ENCODE results near the gene RSPO4. TPM values are rescaled to one million over a fixed set of nuclear protein-coding genes. Genes with fewer than 3 reads are reported as not detected.

RSPO4 gene
- total RNA-seq, 1 donor from 2014 or later: not detected

DNA sequence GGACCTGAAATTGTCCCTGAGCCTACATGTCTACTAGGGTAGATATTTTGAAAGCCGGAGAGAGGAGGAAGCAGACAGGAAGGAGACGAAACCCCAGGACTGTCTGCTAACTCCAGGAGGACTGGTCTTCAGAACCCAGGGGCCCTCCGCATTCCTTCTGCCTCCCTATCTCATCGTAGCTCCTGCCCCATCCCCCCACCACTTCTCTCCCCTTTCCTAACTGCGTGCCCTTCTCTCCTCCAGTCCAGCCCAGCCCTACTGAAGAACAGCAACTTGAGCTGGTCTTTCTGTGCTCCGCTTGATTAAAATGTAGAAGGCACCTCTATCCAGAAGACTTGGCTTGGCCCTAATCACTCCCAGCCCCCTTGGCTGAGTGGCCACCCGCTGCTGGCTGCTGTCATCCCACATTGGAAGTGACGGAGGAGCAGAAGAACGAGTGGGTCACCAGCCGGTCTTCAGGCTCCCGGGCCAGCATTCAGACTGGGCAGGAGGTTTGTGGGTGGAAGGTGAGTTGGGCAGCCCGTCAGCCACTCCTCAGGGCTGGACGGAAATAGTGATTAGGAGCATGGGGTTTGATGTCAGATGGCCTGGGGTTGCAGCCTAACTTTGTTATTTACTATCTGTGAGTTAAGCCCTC lies 57.2 kb downstream of the RSPO4 start:
- ATAC-seq: no peak
- DNase-seq (ENCODE audit: low spot score): peak; percentile 26

DNA sequence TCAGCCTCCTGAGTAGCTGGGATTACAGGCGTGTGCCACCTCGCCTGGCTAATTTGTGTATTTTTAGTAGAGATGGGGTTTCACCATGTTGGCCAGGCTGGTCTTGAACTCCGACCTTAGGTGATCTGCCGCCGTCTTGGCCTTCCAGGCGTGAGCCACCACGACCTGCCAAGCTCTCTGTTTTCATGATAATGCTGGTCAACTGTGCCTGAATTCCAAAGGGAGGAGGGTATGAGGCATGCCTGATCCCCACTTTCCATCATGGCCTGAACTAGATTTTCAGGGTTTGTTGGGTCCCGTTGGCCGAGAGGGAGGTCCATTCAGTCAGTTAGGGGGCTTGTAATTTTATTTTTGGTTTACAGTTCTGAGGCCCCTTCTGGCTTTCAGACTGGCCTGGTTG lies 58.0 kb downstream of the RSPO4 start:
- ATAC-seq: no peak
- peak; percentile 10 for DNase-seq (ENCODE audit: low spot score)

DNA sequence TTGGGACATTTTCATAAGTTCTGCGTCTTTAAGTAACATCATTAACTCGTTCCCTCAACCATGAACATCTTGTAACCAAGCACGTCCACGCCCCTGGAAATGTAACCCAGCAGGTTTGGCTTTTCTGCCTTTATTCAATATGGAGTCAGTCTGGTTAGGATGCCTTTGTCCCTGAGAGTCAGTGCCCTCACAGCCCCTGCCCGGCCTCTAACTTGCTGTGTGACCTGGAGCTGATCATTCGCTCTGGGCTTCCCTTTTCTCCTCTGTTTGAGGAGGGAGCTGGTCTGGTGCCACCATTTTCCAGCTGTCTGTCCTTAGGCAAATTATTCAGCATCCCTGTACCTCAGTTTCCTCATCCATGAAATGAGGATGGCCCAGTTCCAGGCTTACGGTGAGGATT lies 59.5 kb downstream of the RSPO4 start:
- DNase-seq (ENCODE audit: low spot score): no peak

DNA sequence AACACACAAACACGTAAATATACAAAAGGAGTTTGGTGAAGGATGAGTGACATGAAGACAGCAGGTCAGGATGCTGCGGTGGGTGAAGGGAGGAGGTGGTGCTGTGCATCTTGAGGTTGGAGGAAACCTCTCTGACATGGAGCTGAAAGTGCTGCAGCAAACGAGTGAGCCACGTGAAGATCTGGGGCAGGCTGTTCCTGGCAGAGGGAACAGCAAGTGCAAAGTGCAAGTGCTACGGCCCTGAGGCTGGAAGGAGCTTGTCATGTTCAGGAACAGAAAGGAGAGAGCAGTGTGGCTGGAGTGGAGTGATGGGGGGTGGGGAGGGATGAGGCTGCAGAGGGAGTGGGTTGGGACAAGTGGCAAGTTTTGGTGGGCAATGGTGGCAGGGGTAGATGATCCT lies 61.2 kb downstream of the RSPO4 start:
- ATAC-seq (no peak), DNase-seq (ENCODE audit: low spot score) (no peak)

More for the DNA sequence above, 59.5 kb downstream of the RSPO4 start:
- no peak for ATAC-seq

DNA sequence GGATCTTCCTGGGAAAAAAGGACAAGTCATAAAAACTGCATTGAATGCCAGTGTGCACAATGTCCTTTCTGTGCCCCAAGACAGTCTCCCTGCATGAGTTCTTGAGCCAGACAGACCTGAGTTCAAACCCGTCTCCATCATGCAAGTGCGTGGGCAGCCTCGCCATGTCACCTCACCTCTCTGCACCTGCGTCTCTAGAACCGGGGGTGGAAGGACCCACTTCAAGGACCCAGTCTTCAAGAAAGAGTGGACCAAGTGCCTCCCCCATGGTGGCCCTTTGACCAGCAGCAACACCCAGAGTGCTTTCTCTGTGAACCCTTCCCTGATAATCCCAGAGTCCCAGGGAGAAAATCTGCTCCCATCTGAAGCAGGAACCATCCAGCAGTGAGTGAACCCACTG lies 62.5 kb downstream of the RSPO4 start:
- ATAC-seq: no peak
- peak; percentile 12 for DNase-seq (ENCODE audit: low spot score)

DNA sequence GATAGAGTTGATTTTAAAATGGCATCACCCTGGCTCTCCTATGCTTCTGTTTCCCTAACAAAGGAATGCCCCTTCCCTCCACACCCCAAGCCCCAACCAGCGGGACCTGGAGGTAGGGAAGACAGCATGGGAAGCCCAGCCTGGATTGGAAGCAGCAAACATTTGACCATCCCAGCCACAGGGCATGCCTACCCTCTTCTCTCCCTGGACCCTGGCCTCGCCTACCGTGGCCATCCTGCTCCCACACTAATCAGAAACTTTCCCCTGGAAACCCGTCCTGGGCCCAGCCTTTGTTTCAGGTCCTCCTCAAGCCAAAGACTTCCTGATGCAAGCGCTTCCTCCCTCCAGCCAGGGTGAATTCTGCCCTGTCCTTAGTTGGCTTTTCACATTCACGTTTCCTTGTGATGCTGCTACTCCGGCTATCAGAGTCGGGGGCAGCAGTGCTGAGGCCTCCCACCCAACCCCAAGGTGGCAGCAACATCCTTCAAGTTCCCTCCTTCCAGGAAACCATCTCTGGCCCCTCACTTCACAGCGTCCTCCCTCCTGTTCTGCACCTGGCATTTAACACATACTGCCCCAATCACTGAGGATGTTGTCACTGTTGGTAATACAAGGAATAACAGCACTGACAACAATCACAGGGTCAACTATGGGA lies 67.8 kb downstream of the RSPO4 start:
- no peak for ATAC-seq
- no peak for DNase-seq (ENCODE audit: low spot score)

DNA sequence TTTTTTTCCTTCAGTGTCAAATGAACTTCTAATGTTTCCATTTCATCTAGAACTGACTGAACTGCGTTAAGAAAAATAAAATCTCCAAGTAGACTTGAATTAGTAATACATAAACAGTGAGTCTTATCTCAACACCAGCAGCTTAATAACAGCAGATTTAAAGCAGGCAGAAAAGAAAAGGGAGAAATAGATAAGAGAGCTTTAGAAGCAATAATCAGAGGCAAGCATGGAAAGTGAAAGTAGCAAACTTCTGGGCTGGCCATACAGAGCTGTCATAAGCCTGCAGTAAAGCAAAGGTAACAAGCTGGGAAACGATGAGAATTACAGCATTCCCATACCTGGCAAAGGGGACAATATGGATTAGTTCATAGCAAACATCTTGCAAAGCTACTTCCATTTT lies 69.1 kb downstream of the RSPO4 start:
- ATAC-seq: no peak
- DNase-seq (ENCODE audit: low spot score): no peak

DNA sequence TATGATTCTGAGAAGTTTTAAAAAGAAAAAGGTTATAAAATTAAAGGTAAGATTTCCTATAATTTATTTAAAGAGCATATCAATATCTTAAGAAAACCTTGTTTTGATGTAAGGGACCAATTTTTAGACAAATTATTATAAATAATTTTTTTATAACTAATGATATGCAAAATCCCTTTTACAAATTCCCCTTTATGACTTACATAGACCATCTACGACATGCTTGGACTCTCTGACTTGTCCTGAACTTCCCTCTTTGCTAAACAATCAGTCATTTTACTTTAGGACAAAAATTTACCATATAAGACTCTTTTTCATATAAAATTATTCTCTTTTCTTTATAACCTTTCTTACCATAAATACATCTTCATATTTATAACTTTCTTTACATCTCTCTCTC lies 70.7 kb downstream of the RSPO4 start:
- DNase-seq (ENCODE audit: low spot score): no peak

DNA sequence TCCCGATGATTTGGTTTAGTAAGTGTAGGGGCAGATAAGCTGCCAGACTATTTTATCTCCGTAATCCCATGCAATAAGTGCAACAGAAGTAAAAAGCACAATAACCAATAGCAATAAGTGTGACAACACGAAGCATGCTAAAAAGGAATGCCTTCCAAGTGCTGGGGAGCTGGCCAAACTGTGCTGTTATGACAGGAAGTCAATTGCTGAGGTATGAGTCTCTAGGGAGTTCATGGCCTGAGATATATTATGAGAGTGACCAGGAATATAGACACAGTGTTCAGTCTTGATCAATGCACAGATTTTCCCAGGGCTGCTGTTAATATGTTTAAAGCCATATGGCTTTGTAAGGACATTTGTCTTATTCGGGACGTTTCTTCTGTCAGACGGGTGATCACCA lies 75.4 kb downstream of the RSPO4 start:
- DNase-seq (ENCODE audit: low spot score) (no peak), ATAC-seq (no peak)

More for the DNA sequence above, 70.7 kb downstream of the RSPO4 start:
- no peak for ATAC-seq

DNA sequence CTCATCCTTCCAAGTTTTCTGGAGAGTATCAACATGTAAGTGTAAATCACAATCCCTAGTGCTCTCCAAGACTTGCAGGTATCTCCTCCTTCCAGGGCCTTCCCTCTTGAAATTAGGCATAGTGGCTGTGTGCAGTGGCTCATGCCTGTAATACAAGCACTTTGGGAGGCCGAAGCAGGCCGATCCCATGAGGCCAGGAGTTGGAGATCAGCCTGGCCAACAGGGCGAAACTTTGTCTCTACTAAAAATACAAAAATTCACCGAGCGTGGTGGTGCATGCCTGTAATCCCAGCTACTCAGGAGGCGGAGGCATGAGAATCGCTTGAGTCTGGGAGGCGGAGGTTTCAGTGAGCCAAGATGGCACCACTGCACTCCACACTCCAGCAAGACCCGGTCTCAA lies 76.6 kb downstream of the RSPO4 start:
- no peak for ATAC-seq
- DNase-seq (ENCODE audit: low spot score): peak; percentile 11

DNA sequence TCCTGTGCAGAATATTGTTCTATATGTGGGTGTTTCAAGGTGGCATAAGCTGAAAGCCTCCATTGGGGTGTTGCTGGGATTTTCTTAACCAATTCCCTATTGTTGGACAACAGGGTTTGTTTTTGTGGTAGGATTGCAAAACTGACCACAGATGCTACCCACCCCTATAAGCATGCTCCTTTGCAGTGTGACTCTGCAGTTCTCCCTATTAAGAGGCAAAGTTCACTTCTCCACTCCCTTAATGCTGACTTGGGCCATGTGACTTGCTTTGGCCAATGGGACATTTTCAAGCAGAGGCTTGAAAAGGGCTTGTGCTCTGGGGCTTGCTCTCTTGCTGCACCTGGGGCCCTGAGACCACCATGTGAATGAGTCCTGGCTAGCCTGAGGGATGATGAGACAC lies 77.5 kb downstream of the RSPO4 start:
- peak; percentile 11 for DNase-seq (ENCODE audit: low spot score)
- no peak for ATAC-seq

DNA sequence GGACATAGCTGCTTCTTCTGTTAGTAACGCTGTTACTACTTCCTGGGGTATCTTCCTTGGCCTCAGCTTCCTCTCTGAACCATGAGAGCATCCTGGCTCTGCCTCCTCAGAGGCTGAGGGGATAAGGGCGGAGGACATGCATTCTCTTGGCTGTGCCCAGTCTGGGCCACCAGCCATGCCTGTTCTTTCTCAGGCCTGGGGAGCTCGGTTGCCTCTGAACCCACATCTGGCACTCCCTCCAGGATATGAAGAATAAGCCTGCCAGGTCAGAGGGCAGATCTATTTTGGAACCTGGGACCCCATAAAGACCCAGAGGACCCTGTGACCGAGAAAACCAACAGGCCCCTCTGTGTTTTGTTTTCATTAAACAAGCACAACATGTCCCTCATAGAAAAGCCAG lies 79.3 kb downstream of the RSPO4 start:
- ATAC-seq (no peak), DNase-seq (ENCODE audit: low spot score) (no peak)

DNA sequence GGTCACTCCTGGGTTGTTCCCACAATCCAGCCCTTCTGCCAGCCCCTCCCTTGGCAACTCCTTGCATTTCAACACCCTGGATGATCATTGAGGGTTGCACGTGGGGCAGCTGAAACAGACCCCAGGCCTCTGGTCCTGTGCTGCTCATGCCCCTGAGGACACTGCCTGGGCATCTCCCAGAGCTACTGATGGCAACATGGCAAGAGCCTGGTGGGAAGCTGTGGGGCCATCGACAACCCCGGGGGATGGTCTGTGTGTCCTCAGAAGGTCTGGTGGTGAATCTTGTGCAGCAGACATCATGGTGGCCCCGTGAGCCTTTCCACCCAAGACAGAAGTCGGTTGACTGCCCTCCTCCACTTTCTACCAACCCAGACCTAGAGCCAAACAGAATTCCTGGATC lies 81.0 kb downstream of the RSPO4 start:
- ATAC-seq: no peak
- DNase-seq (ENCODE audit: low spot score): no peak

DNA sequence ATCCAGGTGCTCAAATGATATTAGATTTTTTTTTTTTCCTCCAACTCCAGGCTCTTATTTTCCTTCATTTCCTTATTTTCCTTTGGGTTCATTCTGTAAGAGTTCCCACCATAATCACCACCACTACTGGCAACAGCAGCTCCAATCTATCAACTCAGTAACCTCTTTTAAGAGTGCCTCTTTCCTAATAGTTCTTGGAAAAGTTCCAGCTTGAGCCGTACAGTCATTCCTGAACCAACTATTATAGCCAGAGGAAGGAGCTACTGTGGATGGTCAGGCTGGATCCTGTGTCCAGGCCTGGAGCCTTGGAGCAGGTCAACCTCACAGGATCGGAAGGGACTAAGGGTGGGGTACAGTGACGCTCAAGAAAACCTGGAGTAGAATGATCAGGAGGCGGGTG lies 81.8 kb downstream of the RSPO4 start:
- DNase-seq (ENCODE audit: low spot score): no peak
- no peak for ATAC-seq

DNA sequence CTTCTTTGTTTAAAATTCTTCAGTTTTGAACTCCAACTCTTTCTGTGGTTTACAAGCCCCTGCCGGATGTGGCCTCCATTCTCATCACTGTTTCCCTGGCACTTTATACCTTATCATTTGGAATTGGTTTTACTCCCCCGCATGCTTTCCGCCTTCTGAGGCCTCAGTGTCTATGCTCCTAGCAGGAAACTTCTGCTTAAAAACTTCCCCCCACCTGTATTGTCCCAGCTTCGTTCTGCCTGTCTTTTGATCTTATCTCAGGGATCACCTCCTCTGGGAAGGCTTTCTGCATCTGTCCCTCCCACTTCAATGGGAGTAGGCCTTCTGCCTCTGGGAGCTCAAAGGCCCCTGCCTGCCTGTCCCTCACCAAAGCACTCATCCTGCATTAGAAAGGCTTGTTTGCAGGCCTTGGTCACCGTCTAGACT lies 82.6 kb downstream of the RSPO4 start:
- ATAC-seq: no peak
- no peak for DNase-seq (ENCODE audit: low spot score)

DNA sequence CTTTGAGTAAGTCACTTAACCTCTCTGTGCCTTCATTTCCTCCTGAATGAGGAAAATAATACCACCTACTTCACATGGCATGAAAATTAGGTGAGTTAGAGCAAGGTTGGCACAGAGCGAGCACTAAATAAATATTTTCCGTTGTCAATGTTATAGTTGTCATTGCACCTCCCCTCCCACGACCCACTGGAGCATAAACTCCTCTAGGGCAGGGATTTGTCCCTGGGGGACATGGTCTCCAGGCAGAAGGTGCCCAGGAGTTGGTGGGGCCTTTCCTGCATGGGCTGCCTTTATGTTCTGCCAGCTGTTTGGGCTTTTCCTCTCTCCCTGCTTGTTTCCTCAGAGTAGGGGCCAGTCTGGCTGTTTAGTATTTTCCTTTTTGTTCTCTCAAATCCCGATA lies 84.7 kb downstream of the RSPO4 start:
- ATAC-seq (no peak), DNase-seq (ENCODE audit: low spot score) (no peak)

DNA sequence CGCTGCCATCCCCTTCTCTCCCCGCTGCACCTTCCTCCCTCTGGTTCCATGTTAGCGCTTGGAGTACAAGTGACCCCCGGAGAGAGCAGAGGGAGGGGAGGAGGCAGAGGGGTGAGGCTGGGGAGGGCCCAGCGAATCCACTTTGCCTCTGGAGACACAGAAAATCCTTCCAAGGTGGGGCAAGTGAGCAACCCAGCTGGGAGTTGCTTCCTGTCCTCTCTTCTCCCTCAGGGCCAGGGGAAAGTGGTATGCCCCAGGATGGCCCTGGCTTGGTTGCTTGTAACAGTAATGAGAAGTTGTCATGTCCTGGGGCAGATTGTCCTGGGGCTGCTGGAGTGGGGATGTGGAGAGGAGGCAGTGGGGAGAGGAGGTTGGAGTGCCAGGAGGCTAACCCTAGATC lies 85.3 kb downstream of the RSPO4 start:
- DNase-seq (ENCODE audit: low spot score) (no peak), ATAC-seq (no peak)

DNA sequence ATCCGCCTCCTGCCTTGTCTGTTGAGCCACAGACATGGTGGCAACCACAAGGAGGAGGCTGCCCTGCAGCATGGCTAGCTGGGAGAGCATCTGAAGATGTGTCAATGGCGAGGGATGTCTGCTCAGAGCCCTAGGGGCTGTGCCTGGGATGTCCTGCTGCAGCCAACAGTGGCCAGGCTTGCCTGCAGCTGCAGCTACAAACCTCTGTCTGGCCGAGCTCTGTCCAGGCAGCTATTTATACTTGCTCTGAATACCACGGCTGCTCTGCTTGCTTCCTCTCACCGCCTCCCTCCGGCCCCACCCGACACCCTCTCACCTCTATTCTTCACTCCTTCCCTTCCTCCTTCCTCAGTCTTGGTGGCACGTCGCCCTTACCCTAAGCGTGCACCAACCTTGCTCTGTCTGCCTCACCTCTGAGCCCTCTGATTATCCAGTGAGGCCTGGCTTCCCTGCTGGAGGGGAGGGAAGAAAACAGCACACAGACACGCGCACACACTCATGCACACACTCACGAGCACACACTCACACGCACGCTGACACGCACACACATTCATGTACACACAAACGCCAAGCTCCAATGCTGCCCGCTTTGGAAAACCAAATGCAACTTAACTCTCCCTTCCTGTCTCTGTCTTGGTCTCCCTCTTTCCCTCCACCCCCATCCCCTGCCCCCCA lies 85.8 kb downstream of the RSPO4 start, which contains the start of gene ANGPT4:
Gene ANGPT4, minus strand, starts transcription at position 210 of the 675 bp plus-strand sequence. Its CDS starts 120 bp downstream, at position 90.
- DNase-seq (ENCODE audit: low spot score): no peak

DNA sequence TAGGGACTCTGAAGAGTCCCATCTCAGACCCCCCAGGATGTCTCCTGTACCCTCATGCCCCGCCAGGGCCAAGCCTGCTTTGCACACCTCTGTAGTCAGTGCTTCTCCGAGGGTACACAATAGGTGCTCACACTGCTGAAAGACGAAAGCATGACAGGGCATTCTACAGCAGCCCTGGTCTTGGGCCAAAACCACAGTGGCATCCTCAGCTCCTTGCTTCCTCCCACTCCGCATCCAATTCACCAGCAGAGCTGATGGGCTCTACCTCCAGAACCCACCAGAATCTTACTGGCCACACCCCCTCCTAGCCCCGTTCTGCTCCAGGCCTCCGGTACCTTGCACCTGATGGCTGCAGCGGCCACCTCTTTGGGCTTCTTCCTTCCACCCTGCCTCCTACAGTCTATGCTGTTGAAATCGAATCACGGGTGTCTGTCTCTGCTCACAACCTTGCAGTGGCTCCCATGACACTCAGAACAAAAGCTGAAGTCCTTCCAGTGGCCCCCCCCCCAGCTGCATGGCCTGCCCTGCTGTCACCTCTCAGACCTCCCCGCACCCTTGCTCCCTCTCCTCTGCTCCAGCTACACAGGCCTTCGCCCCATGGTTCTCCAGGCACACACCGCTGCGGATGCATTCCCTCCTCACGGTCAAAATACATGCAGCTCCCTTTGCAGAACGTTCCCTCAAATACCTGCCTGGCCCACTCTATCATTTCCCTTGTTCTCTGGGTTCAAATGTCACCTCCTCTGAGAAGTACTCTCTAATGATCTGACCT lies 87.2 kb downstream of the RSPO4 start:
- ATAC-seq (no peak), DNase-seq (ENCODE audit: low spot score) (no peak)

More for the DNA sequence above, 85.8 kb downstream of the RSPO4 start, which contains the start of gene ANGPT4:
- ATAC-seq: no peak

DNA sequence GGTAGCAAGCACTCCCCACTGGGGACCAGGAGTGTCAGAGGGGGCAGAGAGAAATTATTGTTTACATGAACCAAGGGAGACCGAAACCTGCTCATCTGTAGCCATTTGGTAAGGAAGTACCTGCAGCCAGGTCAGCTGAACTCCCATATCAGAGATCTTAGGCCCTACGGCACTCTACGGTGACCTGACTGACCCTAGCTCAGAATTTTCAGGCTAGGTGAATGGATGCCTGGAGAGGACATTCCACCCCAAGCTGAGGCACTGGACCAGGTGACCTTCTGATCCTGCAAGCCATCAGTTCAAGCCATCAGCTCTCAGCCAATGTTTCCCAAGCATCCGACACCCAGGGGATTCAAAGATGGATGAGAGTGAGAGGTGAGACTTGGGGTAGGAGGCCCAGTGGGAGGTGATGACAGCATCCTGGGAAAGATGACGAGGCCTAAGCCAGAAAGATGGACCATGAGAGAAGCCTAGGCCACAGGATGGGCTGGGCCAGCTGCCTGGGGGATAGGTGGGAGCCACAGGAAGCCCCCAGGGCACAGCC lies 88.7 kb downstream of the RSPO4 start:
- ATAC-seq (no peak), DNase-seq (ENCODE audit: low spot score) (no peak)

All from left lobe of liver (tissue), 2 donors.